OCI-LY7 (cell line): ENCODE data around the gene MIOX. TPM values are rescaled to one million over a fixed set of nuclear protein-coding genes. Genes with fewer than 3 reads are reported as not detected.

ENCODE experiments used
- total RNA-seq, 2 experiments: library from RNA; depleted of rRNA in 1 of 2; stranded (reverse); fragments of >200 nt in 1 of 2; shearing (Covaris generic) in 1 of 2; gene quantifications; 2 replicates each; pipeline ENCODE4 v1.2.3, GENCODE V29; 2014 to 2022

Gene MIOX
- total RNA-seq, 2 experiments from 2014 or later = 0.53 TPM; not detected in 1

Other genes with a start within 250 kb of the MIOX start
- 52.8 and 57.7 TPM in 2 replicates for gene TUBGCP6, start 241.8 kb upstream of the MIOX start, total RNA-seq (2014; rRNA removed; shearing (Covaris generic))
- gene TUBGCP6, start 241.8 kb upstream of the MIOX start, total RNA-seq (2022) = 63.2 and 68.8 TPM in 2 replicates
- gene HDAC10, start 235.6 kb upstream of the MIOX start, total RNA-seq (2014; rRNA removed; shearing (Covaris generic)) = 47.4 and 49.4 TPM in 2 replicates
- gene HDAC10, start 235.6 kb upstream of the MIOX start, total RNA-seq (2022) = 74.6 and 74.9 TPM in 2 replicates
- 90.8 and 93.6 TPM in 2 replicates for gene MAPK12, start 225.2 kb upstream of the MIOX start, total RNA-seq (2014; rRNA removed; shearing (Covaris generic))
- 84.9 and 90.1 TPM in 2 replicates for gene MAPK12, start 225.2 kb upstream of the MIOX start, total RNA-seq (2022)
- 12.0 and 13.0 TPM in 2 replicates for gene MAPK11, start 216.5 kb upstream of the MIOX start, total RNA-seq (2014; rRNA removed; shearing (Covaris generic))
- gene MAPK11, start 216.5 kb upstream of the MIOX start, total RNA-seq (2022) = 18.6 and 19.7 TPM in 2 replicates
- 10.7 and 13.6 TPM in 2 replicates for gene PLXNB2, start 179.2 kb upstream of the MIOX start, total RNA-seq (2014; rRNA removed; shearing (Covaris generic))
- 38.9 and 39.2 TPM in 2 replicates for gene PLXNB2, start 179.2 kb upstream of the MIOX start, total RNA-seq (2022)
- gene DENND6B, start 159.8 kb upstream of the MIOX start, total RNA-seq (2014; rRNA removed; shearing (Covaris generic)) = 25.0 and 31.6 TPM in 2 replicates
- 38.1 and 45.0 TPM in 2 replicates for gene DENND6B, start 159.8 kb upstream of the MIOX start, total RNA-seq (2022)
- 55.0 and 64.5 TPM in 2 replicates for gene PPP6R2, start 143.5 kb upstream of the MIOX start, total RNA-seq (2014; rRNA removed; shearing (Covaris generic))
- 62.3 and 65.8 TPM in 2 replicates for gene PPP6R2, start 143.5 kb upstream of the MIOX start, total RNA-seq (2022)
- 134 and 177 TPM in 2 replicates for gene SBF1, start 11.8 kb upstream of the MIOX start, total RNA-seq (2014; rRNA removed; shearing (Covaris generic))
- 160 and 181 TPM in 2 replicates for gene SBF1, start 11.8 kb upstream of the MIOX start, total RNA-seq (2022)
- gene ADM2, start 5.3 kb upstream of the MIOX start, total RNA-seq (2014; rRNA removed; shearing (Covaris generic)) = 2.7 and 4.3 TPM in 2 replicates
- 7.0 and 7.9 TPM in 2 replicates for gene ADM2, start 5.3 kb upstream of the MIOX start, total RNA-seq (2022)
- 37.8 and 50.7 TPM in 2 replicates for gene LMF2, start 20.8 kb downstream of the MIOX start, total RNA-seq (2014; rRNA removed; shearing (Covaris generic))
- gene LMF2, start 20.8 kb downstream of the MIOX start, total RNA-seq (2022) = 49.2 and 49.8 TPM in 2 replicates
- gene NCAPH2, start 21.4 kb downstream of the MIOX start, total RNA-seq (2014; rRNA removed; shearing (Covaris generic)) = 129 and 151 TPM in 2 replicates
- gene NCAPH2, start 21.4 kb downstream of the MIOX start, total RNA-seq (2022) = 124 and 126 TPM in 2 replicates
- 2.7 and 4.9 TPM in 2 replicates for gene SCO2, start 38.7 kb downstream of the MIOX start, total RNA-seq (2014; rRNA removed; shearing (Covaris generic))
- 3.9 and 4.1 TPM in 2 replicates for gene SCO2, start 38.7 kb downstream of the MIOX start, total RNA-seq (2022)
- gene TYMP, start 43.2 kb downstream of the MIOX start, total RNA-seq (2014; rRNA removed; shearing (Covaris generic)) = 3.9 and 6.3 TPM in 2 replicates
- gene TYMP, start 43.2 kb downstream of the MIOX start, total RNA-seq (2022) = 3.8 and 4.0 TPM in 2 replicates
- 0.08 and 0.25 TPM in 2 replicates for gene KLHDC7B, start 59.0 kb downstream of the MIOX start, total RNA-seq (2014; rRNA removed; shearing (Covaris generic))
- gene KLHDC7B, start 59.0 kb downstream of the MIOX start, total RNA-seq (2022) = 0.31 and 0.46 TPM in 2 replicates
- gene SYCE3, start 76.1 kb downstream of the MIOX start, total RNA-seq (2014; rRNA removed; shearing (Covaris generic)) = not detected in 2 replicates
- not detected in 2 replicates for gene SYCE3, start 76.1 kb downstream of the MIOX start, total RNA-seq (2022)
- 92.6 and 101 TPM in 2 replicates for gene CPT1B, start 91.6 kb downstream of the MIOX start, total RNA-seq (2014; rRNA removed; shearing (Covaris generic))
- 138 and 162 TPM in 2 replicates for gene CPT1B, start 91.6 kb downstream of the MIOX start, total RNA-seq (2022)
- gene CHKB, start 96.0 kb downstream of the MIOX start, total RNA-seq (2014; rRNA removed; shearing (Covaris generic)) = 83.8 and 85.8 TPM in 2 replicates
- gene CHKB, start 96.0 kb downstream of the MIOX start, total RNA-seq (2022) = 100 and 110 TPM in 2 replicates
- 0.54 and 0.62 TPM in 2 replicates for gene MAPK8IP2, start 113.9 kb downstream of the MIOX start, total RNA-seq (2014; rRNA removed; shearing (Covaris generic))
- gene MAPK8IP2, start 113.9 kb downstream of the MIOX start, total RNA-seq (2022) = 1.5 and 2.2 TPM in 2 replicates
- gene ARSA, start 141.3 kb downstream of the MIOX start, total RNA-seq (2014; rRNA removed; shearing (Covaris generic)) = 20.1 and 31.6 TPM in 2 replicates
- 34.4 and 34.8 TPM in 2 replicates for gene ARSA, start 141.3 kb downstream of the MIOX start, total RNA-seq (2022)
- not detected in 2 replicates for gene SHANK3, start 186.0 kb downstream of the MIOX start, total RNA-seq (2014; rRNA removed; shearing (Covaris generic))
- gene SHANK3, start 186.0 kb downstream of the MIOX start, total RNA-seq (2022) = 0.07 and 0.15 TPM in 2 replicates